ENCODE measurements around the gene EPS15. TPM values are rescaled to one million over a fixed set of nuclear protein-coding genes. Genes with fewer than 3 reads are reported as not detected.

EPS15 gene
- total RNA-seq, 1 donor from 2014 or later, result 44.9 TPM

- Histone ChIP-seq H3K36me3 (ENCODE audit: control insufficient read depth in 3 of 3, insufficient read depth in 3 of 3, low read length in 3 of 3) (no peaks in the 10 kb centered on the region), H3K27me3 (ENCODE audit: control insufficient read depth in 3 of 3, insufficient read depth in 3 of 3, low read length in 3 of 3) (no peaks in the 10 kb centered on the region), H3K27ac (ENCODE audit: low read depth, low read length) (no peak overlapping the region), H3K9me3 (ENCODE audit: control insufficient read depth in 3 of 3, low read length in 3 of 3) (no peaks in the 10 kb centered on the region), H3K9ac (ENCODE audit: low read depth in 1 of 3, low read length in 3 of 3) (no peak overlapping the region), H3K4me1 (ENCODE audit: control insufficient read depth in 3 of 3, insufficient read depth in 3 of 3, low read length in 3 of 3) (no peaks in the 10 kb centered on the region), H3K4me3 (ENCODE audit: low read length in 3 of 3) (no peak overlapping the region)
These were observed 210.4 kb downstream of the EPS15 start for GRCh38 chr1:51308636-51309035.

- Histone ChIP-seq H3K9ac (ENCODE audit: low read depth in 1 of 3, low read length in 3 of 3) (no peak overlapping the region), H3K4me3 (ENCODE audit: low read length in 3 of 3) (no peak overlapping the region), H3K4me1 (ENCODE audit: control insufficient read depth in 3 of 3, insufficient read depth in 3 of 3, low read length in 3 of 3) (no peaks in the 10 kb centered on the region), H3K36me3 (ENCODE audit: control insufficient read depth in 3 of 3, insufficient read depth in 3 of 3, low read length in 3 of 3) (no peaks in the 10 kb centered on the region), H3K9me3 (ENCODE audit: control insufficient read depth in 3 of 3, low read length in 3 of 3) (no peaks in the 10 kb centered on the region), H3K27ac (ENCODE audit: low read depth, low read length) (no peak overlapping the region), H3K27me3 (ENCODE audit: control insufficient read depth in 3 of 3, insufficient read depth in 3 of 3, low read length in 3 of 3) (no peaks in the 10 kb centered on the region)
These were observed 212.1 kb downstream of the EPS15 start for GRCh38 chr1:51306950-51307349.

GRCh38 chr1:51305371-51305823 is 213.7 kb downstream of the EPS15 start:
- no peaks in the 10 kb centered on the region for H3K4me1 ChIP-seq (ENCODE audit: control insufficient read depth in 3 of 3, insufficient read depth in 3 of 3, low read length in 3 of 3)
- H3K27me3 ChIP-seq (ENCODE audit: control insufficient read depth in 3 of 3, insufficient read depth in 3 of 3, low read length in 3 of 3), result no peaks in the 10 kb centered on the region
- no peak overlapping the region for H3K4me3 ChIP-seq (ENCODE audit: low read length in 3 of 3)
- no peak overlapping the region for H3K9ac ChIP-seq (ENCODE audit: low read depth in 1 of 3, low read length in 3 of 3)
- no peak overlapping the region for H3K27ac ChIP-seq (ENCODE audit: low read depth, low read length)
- H3K36me3 ChIP-seq (ENCODE audit: control insufficient read depth in 3 of 3, insufficient read depth in 3 of 3, low read length in 3 of 3), result no peaks in the 10 kb centered on the region
- H3K9me3 ChIP-seq (ENCODE audit: control insufficient read depth in 3 of 3, low read length in 3 of 3), result no peaks in the 10 kb centered on the region

GRCh38 chr1:51304360-51304759 is 214.7 kb downstream of the EPS15 start:
- Histone ChIP-seq H3K4me3 (ENCODE audit: low read length in 3 of 3) (no peak overlapping the region), H3K36me3 (ENCODE audit: control insufficient read depth in 3 of 3, insufficient read depth in 3 of 3, low read length in 3 of 3) (no peaks in the 10 kb centered on the region), H3K9ac (ENCODE audit: low read depth in 1 of 3, low read length in 3 of 3) (no peak overlapping the region), H3K27ac (ENCODE audit: low read depth, low read length) (no peak overlapping the region), H3K9me3 (ENCODE audit: control insufficient read depth in 3 of 3, low read length in 3 of 3) (no peaks in the 10 kb centered on the region), H3K27me3 (ENCODE audit: control insufficient read depth in 3 of 3, insufficient read depth in 3 of 3, low read length in 3 of 3) (no peaks in the 10 kb centered on the region), H3K4me1 (ENCODE audit: control insufficient read depth in 3 of 3, insufficient read depth in 3 of 3, low read length in 3 of 3) (no peaks in the 10 kb centered on the region)

Small RNAs within 50 kb of the gene (small RNA-seq; reads per million reads assigned to genes)
- gene RNU6-1281P, result not detected
- gene RNU6-877P, result not detected

Other genes starting within 250 kb of the EPS15 start
- gene TTC39A, start 188.7 kb downstream of the EPS15 start, total RNA-seq, result 2.1 TPM
- 80.9 TPM for gene OSBPL9, start 97.8 kb upstream of the EPS15 start, total RNA-seq

Measured in skeletal muscle tissue (tissue), 5 donors.